ENCODE data around the gene KRTAP9-1.
"Not testable (repeated sequence)": the region's sequence is repeated elsewhere in the genome, so short reads cannot be mapped to it uniquely, and the experiment has no call there.

The KRTAP9-1 gene, protein sequence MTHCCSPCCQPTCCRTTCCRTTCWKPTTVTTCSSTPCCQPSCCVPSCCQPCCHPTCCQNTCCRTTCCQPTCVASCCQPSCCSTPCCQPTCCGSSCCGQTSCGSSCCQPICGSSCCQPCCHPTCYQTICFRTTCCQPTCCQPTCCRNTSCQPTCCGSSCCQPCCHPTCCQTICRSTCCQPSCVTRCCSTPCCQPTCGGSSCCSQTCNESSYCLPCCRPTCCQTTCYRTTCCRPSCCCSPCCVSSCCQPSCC

DNA sequence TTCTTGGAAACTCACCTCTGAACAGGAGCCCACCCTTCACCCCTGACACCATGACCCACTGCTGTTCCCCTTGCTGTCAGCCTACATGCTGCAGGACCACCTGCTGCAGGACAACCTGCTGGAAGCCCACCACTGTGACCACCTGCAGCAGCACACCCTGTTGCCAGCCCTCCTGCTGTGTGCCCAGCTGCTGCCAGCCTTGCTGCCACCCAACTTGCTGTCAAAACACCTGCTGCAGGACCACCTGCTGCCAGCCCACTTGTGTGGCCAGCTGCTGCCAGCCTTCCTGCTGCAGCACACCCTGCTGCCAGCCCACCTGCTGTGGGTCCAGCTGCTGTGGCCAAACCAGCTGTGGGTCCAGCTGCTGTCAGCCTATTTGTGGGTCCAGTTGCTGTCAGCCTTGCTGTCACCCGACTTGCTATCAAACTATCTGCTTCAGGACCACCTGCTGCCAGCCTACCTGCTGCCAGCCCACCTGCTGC is at the start of gene KRTAP9-1:
Gene KRTAP9-1 (plus strand): TSS at position 51 of the 482 bp plus-strand sequence. CDS start 0 bp downstream, at position 51.
- not testable (repeated sequence) for DNase-seq

DNA sequence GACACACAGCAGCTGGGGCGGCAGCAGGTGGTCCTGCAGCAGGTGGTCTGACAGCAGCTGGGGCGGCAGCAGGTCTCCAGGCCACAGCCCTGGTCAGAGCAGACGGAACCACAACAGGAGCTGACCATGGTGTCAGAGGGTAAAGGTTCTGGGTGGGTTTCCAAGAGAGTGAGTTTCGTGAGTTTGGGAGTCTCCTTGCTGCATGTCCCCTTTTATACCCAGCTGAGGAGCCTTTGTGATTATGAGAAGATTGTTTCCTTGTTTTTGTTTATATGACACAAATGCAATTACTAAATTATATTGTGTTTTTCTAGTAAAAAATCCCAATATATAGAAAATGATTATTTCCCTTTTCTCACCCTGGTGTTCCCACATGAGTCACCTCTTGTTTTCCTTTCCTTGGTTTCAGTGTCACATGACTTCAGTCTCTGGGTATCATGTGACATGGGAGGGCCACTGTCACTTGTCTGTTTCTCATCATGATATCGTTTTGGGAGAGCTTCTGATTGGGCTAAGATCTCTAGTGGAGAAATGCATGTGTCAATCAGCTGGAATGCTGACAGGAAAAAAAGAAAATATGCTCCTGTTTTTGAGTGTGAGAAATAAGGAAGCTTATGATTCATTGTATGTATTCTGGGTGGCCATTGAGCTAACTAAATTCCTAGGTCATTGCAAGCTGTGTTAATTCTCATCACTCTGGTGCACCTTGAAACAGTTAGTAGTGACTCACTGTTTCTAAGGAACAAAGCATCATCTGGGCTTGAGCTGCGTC is 49.1 kb upstream of the KRTAP9-1 start, which contains the start of gene KRTAP4-6:
Gene KRTAP4-6 (minus strand): TSS at position 185 of the 772 bp plus-strand sequence. CDS start 57 bp downstream, at position 128.
- DNase-seq = no peak

DNA sequence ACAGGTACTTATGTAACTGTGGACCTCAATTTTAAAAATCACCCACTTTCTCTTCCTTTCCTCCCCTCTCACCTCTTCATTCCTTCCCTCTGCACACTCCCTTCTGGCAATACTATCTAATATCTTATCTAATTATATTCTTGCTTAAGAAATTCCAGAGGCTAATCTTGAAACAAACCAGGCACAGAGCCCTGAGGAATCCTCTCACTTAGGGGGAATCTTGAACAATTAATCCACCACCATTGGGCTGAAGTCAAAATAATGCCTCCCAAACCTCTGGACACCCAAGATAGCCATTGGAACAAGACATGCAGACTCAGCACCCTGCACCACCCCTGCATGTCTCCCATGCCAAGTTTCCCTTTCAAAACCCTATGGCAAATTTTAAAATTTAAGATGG is 48.3 kb upstream of the KRTAP9-1 start:
- no peak for DNase-seq

DNA sequence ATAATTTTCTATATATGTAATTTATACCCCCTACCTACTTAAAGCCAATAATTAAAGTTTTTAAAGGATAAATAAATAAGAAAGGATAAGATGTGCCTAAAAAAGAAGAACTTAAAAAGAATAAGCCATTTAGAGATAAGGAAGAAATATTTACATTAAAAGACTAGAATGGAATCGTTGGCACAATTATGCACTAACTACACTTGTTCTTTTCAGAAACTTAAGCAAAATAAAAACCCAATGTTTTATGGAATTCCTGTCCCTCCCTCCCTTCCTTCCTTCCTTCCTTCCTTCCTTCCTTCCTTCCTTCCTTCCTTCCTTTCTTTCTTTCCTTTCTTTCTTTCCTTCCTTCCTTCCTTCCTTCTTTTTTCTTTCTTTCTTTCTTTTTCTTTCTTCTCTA is 44.8 kb upstream of the KRTAP9-1 start:
- DNase-seq = no peak

DNA sequence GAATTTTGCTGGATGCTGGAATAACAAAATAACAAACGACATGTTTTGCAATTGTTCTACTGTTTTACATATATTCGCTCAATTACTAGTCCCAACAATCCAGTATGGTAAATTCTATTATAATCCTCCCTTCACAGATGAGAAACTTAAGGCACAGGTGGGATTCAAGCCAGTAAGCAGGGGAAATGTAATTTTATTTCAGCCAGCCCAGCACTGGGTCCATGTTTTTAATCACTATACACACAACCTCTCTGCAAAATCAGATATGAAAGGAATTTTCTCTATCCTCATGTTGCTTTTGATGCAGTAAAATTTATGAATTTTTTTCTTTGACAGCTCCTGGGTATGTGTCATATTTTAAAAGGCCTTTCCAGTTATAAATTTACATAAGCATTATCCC is 44.4 kb upstream of the KRTAP9-1 start:
- no peak for DNase-seq

DNA sequence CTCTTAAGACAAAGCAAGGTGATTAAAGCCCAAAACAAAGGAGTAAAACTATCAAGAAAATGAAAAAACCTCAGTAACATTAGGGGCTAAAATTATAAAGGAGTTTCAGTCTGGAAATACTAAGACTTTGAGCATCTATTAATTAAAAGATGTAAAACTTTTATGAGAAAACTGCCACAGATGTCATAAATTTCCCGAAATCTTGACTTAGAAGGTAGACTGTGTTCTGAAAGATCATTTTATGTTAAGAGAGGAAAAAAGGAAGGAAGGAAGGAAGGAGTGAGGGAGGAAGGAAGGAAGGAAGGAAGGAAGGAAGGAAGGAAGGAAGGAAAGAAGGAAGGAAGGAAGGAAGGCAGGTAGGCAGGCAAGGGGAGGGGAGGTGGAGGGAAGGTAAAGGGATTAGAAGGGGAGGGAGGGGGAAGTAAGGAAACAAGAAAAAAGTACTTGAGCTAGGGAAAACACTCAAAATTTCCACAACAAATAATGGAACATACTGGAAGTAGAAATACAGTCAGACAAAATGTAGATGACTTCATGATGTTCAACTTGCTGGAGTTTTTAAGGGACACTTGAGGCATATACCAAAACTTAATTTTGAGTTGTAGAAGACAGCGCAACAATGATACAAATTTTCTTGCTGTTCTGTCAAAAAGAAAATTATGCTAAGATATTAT is 42.0 kb upstream of the KRTAP9-1 start:
- no peak for DNase-seq

DNA sequence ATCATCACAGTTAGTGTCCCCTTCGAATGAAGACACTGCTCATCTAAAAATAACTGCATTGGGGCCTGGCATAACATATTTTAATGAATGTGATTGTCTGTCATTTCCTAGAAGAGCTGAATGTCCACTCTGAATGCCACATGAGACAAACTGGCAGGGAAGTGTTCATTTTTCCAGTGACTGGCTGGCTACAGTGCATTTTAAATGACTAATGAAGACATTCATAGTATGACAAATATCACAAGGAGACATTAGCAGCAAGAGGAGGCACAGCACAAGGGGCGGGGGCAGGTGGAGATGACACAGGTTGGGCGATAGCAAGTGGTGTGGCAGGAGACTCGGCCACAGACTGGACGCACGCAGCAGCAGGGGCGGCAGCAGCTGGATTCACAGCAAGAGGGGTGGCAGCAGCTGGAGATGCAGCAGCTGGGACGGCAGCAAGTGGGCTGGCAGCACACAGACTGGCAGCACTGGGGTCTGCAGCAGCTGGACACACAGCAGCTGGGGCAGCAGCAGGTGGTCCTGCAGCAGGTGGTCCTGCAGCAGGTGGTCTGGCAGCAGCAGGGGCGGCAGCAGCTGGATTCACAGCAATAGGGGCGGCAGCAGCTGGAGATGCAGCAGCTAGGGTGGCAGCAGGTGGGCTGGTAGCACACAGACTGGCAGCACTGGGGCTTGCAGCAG is 40.6 kb upstream of the KRTAP9-1 start:
- DNase-seq = not testable (repeated sequence)

DNA sequence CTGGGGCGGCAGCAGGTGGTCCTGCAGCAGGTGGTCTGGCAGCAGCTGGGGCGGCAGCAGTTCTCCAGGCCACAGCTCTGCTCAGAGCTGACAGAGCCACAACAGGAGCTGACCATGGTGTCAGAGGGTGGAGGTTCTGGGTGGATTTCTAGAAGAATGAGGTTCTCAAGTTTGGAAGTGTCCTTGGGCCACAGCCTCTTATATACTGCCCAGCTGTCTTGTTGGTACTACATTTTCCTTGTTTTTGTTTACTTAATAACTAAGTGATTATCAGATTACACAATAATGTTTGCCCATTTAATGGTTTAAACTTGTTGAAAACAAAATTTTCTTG is 40.1 kb upstream of the KRTAP9-1 start, which contains the start of gene KRTAP4-5:
Gene KRTAP4-5 (minus strand): TSS at position 174 of the 334 bp plus-strand sequence. CDS start 58 bp downstream, at position 116.
- no peak for DNase-seq

DNA sequence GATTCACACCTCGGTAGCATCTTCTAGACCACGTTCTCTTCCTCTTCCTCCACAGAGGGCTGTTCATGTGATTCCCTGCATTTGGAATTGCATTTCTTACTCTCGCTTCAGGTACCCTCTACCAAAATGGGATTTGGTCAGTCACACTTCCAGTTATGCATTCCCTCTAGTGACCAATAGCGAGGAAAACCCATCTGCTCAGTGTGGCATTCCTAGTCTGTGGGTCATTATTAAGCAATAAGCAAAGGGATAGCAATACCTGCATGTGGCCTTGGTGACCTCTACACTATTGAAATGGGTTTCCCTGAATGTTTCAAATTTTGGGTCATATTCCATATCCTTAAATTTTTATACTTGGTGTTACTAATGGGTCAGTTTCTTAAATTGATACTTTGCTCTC is 39.7 kb upstream of the KRTAP9-1 start:
- no peak for DNase-seq

DNA sequence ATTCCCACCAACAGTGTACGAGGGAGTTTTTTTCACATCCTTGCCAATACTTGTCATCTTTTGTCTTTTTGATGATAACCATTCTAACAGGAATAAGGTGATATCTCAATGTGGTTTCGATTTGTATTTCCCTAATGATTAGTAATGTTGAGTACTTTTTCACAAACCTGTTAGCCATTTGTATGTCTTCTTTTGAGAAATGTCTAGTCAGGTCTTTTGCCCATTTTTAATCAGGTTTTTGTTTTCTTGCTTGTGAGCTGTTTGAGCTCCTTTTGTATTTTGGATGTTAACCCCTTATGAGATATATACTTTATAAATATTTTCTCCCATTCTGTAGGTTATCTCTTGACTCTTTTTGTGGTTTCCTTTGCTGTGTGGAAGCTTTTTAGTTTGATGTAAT is 38.2 kb upstream of the KRTAP9-1 start:
- no peak for DNase-seq

DNA sequence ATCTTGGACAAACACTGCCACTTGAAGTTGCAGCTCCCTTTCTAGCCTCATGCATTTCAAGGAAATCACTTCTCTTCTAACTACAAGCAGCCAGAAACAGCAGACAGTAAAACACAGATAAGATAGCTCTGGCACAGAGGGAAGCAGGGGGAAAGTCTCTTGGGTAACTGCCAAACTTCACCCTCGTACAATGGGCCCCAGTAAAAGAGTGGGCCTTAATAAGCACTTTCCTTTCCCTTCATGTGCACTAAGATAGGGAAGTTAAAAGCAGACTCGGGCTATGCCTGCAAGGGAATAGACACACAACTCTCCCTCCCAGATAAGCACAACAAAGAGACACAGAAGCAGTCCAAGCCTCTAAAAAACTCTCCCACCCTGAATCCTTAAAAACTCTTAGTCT is 35.8 kb upstream of the KRTAP9-1 start:
- no peak for DNase-seq

DNA sequence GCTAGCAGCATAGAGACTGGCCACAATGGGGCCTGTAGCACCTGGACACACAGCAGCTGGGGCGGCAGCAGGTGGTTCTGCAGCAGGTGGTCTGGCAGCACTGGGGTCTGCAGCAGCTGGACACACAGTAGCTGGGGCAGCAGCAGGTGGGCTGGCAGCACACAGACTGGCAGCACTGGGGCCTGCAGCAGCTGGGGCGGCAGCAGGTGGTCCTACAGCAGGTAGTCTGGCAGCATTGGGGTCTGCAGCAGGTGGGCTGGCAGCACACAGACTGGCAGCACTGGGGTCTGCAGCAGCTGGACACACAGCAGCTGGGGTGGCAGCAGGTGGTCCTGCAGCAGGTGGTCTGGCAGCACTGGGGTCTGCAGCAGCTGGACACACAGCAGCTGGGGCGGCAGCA is 29.5 kb upstream of the KRTAP9-1 start:
- not testable (repeated sequence) for DNase-seq

DNA sequence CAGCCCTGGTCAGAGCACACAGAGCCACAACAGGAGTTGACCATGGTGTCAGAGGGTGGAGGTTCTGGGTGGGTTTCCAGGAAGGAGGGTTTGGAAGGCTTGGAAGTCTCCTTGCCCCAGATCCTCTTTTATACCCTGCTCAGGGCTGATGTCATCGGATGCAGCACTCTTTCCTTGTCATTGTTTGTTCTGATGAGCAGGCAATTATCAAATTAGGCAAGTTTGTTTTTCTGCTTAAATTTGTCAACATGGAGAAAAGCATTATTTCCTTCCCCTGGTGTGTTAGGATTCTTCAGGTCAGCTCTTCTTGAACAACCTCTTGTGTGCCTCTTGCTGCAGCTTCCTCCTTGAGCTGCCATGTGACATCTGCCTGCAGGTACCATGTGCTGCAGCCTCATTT is 29.0 kb upstream of the KRTAP9-1 start, which contains the start of gene KRTAP4-4:
Gene KRTAP4-4 (minus strand): TSS at position 101 of the 400 bp plus-strand sequence. CDS start 57 bp downstream, at position 44.
- no peak for DNase-seq

DNA sequence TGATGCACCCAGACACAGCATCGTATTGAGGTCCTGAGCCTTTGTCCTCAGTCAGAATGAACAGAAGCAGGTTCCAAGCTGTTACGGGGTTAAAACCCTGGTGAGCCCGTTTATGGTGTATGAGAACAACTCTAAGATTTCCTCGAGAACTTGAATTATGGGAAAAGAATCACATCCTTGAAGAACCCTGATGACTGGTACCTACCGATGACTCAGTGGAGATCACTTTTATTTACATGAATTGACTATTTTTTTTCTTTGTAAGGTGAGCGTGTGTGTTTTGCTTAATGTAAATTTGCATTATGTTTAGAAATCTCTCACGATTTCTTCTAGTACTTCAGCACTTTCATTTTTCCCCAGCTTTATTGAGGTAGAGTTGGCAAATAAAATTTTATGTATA is 25.9 kb upstream of the KRTAP9-1 start:
- no peak for DNase-seq

DNA sequence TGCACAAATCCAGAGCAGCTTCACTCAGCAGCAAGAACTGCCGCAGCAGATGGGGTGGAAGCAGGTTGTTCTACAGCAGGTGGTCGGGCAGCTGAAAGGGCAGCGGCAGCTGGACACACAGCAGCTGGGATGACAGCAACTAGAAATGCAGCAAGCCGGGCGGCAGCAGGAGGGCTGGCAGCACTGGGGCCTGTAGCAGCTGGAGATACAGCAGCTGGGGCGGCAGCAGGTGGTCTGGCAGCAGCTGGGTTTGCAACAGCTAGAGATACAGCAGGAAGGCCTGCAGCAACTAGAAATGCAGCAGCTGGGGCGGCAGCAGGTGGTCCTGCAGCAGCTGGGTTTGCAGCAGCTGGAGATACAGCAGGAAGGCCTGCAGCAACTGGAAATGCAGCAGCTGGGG is 22.1 kb upstream of the KRTAP9-1 start:
- DNase-seq = no peak

DNA sequence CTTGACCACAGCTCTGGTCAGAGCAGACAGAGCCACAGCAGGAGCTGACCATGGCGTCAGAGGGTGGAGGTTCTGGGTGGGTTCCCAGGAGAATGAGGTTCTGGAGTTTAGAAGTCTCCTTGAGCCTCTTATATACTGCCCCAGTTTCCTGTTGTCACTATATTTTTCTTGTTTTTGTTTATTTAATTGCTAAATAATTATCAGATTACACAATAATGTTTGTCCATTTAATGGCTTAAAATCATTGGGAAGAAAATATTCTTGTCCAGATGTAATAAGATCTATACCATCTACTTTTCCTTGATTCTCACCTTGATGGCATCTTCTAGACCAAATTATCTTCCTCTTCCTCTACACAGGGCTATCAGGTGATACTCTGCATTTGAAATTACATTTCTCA is 21.6 kb upstream of the KRTAP9-1 start, which contains the start of gene KRTAP4-3:
Gene KRTAP4-3 (minus strand): TSS at position 101 of the 400 bp plus-strand sequence. CDS start 49 bp downstream, at position 52.
- DNase-seq = no peak

DNA sequence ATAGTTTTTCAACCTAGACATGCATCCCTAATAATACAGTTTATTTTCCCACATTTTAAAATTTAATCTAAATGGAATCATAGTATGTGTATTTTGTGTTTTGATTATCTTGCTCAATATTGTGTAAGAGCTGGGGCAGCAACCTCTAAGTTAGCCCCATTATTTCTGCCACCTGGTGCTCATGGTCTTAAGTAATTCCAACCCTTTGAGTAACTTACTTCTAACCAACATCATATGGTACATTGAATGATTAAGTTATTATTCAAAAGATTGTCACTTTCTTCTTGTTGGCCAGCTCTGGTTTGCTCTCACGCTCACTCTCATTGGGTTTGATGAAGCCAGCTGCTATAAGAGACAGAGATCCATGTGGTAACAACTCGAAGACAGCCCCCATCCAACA is 17.8 kb upstream of the KRTAP9-1 start:
- no peak for DNase-seq

DNA sequence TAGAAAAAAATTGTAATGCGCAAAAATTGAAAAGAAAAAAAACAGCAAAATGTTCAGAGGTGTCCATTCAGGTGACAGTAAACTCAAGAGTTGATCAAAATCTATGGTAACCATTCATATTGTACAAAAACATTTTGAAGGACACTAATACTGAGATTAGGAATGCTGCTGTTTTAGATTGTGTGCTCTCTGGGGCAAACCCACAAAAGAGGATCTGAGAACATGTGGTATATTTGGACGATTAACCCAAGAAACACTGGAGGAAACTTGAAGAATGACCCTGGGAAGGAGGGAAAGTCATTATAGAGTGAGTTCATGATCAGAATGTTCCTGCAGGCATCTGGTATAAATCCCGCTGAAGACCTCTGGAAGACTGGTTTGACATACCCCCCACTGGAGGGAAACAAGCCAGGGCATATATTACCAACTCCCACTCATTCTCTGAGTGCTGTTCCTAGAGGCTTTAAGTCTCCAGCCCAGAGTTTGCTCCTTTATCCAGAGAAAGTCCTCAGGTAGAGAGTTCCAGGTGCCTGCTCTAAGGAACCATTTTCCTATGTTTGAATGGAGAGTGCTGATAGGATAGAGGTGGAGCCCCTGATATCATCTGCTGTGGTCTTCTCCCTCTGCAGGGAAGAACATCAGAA is 12.8 kb upstream of the KRTAP9-1 start:
- no peak for DNase-seq

DNA sequence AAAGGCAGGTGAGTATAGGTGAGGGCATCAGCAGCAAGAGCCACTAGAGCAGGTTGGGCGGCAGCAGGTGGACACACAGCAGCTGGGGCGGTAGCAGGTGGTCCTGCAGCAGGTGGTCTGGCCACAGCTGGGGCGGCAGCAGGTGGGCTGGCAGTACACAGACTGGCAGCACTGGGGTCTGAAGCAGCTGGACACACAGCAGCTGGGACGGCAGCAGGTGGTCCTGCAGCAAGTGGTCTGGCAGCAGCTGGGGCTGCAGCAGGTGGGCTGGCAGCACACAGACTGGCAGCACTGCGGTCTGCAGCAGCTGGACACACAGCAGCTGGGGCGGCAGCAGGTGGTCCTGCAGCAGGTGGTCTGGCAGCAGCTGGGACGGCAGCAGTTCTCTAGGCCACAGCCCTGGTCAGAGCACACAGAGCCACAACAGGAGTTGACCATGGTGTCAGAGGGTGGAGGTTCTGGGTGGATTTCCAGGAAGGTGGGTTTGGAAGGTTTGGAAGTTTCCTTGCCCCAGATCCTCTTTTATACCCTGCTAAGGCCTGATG is 11.9 kb upstream of the KRTAP9-1 start, which contains the start of gene KRTAP4-2:
Gene KRTAP4-2 (minus strand): TSS at position 495 of the 545 bp plus-strand sequence. CDS start 57 bp downstream, at position 438.
- DNase-seq = no peak

DNA sequence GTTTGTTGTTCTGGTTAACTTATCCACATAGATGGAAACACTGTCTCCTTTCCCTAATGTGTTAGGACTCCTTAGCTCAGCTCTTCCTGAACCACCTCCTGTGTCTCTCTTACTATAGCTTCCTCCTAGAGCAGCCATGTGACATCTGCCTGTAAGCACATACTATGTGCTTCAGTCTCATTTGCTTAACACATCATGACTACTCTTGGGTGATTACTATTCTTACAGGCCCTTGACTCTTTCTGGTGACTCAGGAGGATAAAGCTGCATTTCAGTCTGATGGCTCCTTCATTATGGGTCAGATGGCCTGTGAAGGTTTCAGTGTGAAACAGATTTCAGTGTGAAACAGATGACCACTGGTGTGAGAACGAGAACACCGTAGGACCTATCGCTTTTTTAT is 11.3 kb upstream of the KRTAP9-1 start:
- no peak for DNase-seq

DNA sequence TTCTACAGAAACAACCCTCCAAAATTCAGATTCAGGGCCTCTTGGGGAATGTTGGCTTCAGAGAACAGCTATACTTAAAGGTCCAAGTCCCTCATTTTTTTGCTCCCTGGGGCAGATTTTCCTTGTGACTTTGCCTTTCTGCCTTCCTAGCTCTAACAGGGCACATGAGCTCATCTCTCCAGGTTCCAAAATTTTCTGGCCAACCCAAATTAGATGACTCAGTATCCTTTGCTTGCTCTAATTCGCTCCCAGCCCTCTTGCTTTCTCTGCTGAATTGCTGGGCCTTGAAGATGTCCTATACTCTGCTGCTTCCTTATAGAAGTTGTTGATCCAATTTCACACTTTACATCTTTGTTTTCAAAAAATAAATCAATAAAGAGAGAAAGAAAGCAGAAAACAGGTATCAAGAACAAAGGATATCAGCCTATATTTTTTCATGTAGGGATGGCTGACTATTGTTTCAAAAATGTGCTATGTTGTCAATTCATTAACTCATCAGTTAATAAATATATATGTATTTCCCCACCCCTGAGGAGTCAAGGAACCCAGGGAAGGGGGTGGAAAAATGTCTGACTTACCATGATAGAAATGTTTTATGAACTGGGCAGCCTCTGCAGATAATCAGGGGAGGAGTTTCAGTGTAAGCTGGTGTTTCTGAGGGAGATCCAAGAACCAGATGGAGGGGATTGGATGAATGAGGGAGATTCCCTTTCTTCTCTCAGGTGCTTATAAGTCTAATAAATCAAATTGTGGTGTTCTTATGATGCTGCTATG is 10.7 kb upstream of the KRTAP9-1 start:
- DNase-seq = no peak

Data from activated gamma-delta T cell treated with Interleukin-2 at 50 U/mL for 16 hours (primary cell).